Prostate gland (tissue), 2 donors: ENCODE measurements around the gene NPIPA5.
"Not testable (repeated sequence)": the region's sequence is repeated elsewhere in the genome, so short reads cannot be mapped to it uniquely, and the experiment has no call there.

Source experiments
- CTCF ChIP-seq, 4 experiments: fragments of 200-600 bp in 2 of 4; fragments of 450-650 bp in 2 of 4; sonication (generic) in 2 of 4; IDR thresholded peaks; 1 replicate in 3 of 4; 2 replicates in 1 of 4; pipeline ENCODE4 v1.5.1; 2016 to 2019; ENCODE audit warnings: antibody characterized with exemption in 4 of 4, mild to moderate bottlenecking in 2 of 4, moderate library complexity in 2 of 4
- POLR2A ChIP-seq: fragments of 450-650 bp; IDR thresholded peaks from one replicate; pipeline ENCODE4 v1.6.1; 2016; ENCODE audit warnings: antibody characterized with exemption, mild to moderate bottlenecking

- TF ChIP-seq CTCF (IDR thresholded peaks at IDR 0.05); POLR2A: not testable (repeated sequence)
Measured at GRCh38 chr16:15393025-15393424, 14.9 kb upstream of the NPIPA5 start.
